Measurements from ENCODE around the gene MVB12B. TPM values are rescaled to one million over a fixed set of nuclear protein-coding genes. Genes with fewer than 3 reads are reported as not detected.

Gene MVB12B
- total RNA-seq, 1 experiment from 2014 or later: 5.8 TPM

DNA sequence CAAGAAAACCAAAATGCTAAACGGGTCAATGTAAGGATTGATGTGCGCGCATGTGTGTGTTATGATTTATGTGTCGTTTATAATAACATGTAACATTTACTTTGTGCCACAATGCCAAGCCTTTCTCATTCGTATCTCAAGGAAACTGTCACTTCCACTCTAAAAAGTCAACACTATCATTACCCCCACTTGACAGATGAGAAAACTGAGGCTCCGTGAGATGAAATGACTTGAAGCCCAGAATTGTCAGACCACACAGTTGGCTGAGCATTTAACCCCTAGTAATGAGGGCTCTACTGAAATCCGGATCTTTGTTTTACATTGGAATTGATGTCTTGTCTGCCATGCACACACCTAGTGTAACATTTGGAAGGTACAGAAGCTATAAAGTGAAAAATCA lies 192.1 kb downstream of the MVB12B start:
- Histone ChIP-seq H2BK120ac (ENCODE audit: low read depth, low read length, poor library complexity, severe bottlenecking) (no peak overlapping the region), H3K4me2 (ENCODE audit: insufficient read depth, insufficient read length, low read length) (no peak overlapping the region), H2BK5ac (ENCODE audit: insufficient read length, low read length) (no peak overlapping the region), H3K4ac (ENCODE audit: low read depth, low read length) (no peak overlapping the region), H4K5ac (ENCODE audit: insufficient read length, low read depth, low read length) (no peak overlapping the region), H2BK20ac (ENCODE audit: low read depth, low read length, poor library complexity, severe bottlenecking) (no peak overlapping the region), H2BK12ac (ENCODE audit: insufficient read length, low read depth, low read length) (no peak overlapping the region), H3K79me2 (ENCODE audit: insufficient read depth, low read length) (no peaks in the 10 kb centered on the region), H3K79me1 (ENCODE audit: insufficient read depth, low read depth, low read length, poor library complexity, severe bottlenecking) (no peaks in the 10 kb centered on the region), H3K23me2 (ENCODE audit: insufficient read length, low read depth, low read length, poor library complexity, severe bottlenecking) (no peaks in the 10 kb centered on the region), H2AFZ (ENCODE audit: low read length) (no peak overlapping the region), H3T11ph (ENCODE audit: low read length) (no peak overlapping the region), H3K56ac (ENCODE audit: insufficient read length, low read depth, low read length) (no peak overlapping the region), H4K91ac (ENCODE audit: insufficient read length, low read depth, low read length) (no peak overlapping the region), H2BK15ac (ENCODE audit: low read depth, low read length) (no peak overlapping the region), H3K9ac (ENCODE audit: extremely low read depth, insufficient read length, low read length) (no peak overlapping the region), H3K27me3 (ENCODE audit: insufficient read depth, low read length) (no peaks in the 10 kb centered on the region; the same call in 1 of the 2 replicates), H3K14ac (ENCODE audit: insufficient read depth, low read length) (no peak overlapping the region), H3K18ac (ENCODE audit: insufficient read length, low read depth, low read length) (no peak overlapping the region), H4K20me1 (ENCODE audit: control insufficient read depth, insufficient read depth, insufficient read length) (no peaks in the 10 kb centered on the region), H2AK5ac (ENCODE audit: insufficient read length, low read length) (no peak overlapping the region), H3K23ac (ENCODE audit: insufficient read length, low read depth, low read length) (no peak overlapping the region), H3K27ac (ENCODE audit: insufficient read length, low read depth, low read length) (no peak overlapping the region), H3K4me1 (ENCODE audit: insufficient read depth, low read length) (no peaks in the 10 kb centered on the region; the same call in 1 of the 2 replicates), H4K8ac (replicated peaks; ENCODE audit: insufficient read length, low read depth, low read length) (no peak overlapping the region), H3K9me3 (ENCODE audit: control insufficient read depth, low read depth, low read length) (no peaks in the 10 kb centered on the region)
- Mint-ChIP-seq H3K4me3 (no peak overlapping the region; a peak in 1 of 5 replicates), H3K9me3 (no peaks in the 10 kb centered on the region), H3K36me3 (ENCODE audit: insufficient read depth in 1 of 3, low read depth in 3 of 3) (no peaks in the 10 kb centered on the region), H3K4me1 (peaks cover 19 to 38% of the 10 kb centered on the region in 2 experiments), H3K27ac (no peak overlapping the region), H3K27me3 (ENCODE audit: low read depth) (peaks cover 53% of the 10 kb centered on the region)
- WGBS (ENCODE audit: extremely low coverage, insufficient read length, low lambda C conversion rate): no CpG with 5 or more reads among the region's 7 CpGs
- DNase-seq: no peak
- TF ChIP-seq, protein P1, sequence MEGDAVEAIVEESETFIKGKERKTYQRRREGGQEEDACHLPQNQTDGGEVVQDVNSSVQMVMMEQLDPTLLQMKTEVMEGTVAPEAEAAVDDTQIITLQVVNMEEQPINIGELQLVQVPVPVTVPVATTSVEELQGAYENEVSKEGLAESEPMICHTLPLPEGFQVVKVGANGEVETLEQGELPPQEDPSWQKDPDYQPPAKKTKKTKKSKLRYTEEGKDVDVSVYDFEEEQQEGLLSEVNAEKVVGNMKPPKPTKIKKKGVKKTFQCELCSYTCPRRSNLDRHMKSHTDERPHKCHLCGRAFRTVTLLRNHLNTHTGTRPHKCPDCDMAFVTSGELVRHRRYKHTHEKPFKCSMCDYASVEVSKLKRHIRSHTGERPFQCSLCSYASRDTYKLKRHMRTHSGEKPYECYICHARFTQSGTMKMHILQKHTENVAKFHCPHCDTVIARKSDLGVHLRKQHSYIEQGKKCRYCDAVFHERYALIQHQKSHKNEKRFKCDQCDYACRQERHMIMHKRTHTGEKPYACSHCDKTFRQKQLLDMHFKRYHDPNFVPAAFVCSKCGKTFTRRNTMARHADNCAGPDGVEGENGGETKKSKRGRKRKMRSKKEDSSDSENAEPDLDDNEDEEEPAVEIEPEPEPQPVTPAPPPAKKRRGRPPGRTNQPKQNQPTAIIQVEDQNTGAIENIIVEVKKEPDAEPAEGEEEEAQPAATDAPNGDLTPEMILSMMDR (conservative IDR thresholded peaks at IDR 0.05): no peak
